ENCODE measurements around the gene ACSF3.

Gene ACSF3

GRCh38 chr16:89147085-89147817 lies 53.6 kb downstream of the ACSF3 start:
- no peak for FAIRE-seq

DNA sequence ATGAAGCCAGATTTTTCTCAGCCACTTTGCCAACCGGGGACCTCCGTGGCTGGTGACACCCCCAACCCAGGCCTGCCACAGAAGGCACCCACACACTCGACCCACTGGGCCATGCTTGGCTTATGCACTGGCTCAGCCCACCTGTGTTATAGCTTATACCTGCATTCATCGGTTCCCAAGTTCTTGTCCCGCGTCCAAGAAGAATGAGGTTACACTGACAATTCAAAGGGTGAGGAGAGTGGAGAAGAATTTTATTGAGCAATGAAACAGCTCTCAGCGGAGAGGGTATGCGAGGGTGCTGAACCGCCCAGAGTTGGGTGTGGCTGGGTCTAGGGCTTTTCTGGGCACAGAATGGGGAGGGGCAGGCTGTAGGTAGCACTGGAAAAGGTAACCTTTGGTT lies 55.7 kb downstream of the ACSF3 start:
- no peak for FAIRE-seq

DNA sequence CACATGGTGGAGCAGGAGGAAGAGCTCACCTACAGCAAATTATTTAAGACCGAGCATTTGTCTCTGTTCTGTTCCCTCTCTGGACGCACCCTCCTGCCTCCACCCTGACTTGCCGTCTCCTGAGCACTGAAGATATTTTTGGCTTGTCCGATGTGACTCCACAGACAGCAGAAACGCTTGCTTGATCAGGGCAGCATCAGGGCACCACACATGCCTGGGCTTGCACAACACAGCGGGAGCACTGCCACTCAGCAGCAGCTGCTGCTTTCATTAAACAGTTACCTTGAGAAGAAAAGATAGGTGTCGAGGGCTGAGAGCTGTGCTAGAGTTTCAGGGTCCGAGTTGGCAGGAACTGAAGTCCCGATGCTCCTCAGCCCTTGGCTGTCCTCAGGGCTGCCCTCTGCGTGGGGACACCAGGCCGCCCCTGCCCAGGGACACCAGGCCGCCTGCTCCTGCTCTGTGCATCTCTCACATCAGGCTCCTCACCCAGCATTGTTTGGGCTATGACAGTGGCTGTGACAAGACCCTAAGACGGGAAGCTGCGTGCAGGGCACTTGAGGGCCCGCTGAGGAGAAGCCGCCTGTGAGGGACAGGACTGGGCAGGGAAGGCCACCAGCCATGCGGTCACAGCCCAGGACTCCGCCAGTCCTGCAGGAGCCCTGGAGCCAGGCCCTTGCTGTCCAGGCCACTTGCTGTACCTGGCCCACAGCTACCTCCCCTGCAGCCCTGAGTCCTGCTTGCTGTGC lies 56.6 kb downstream of the ACSF3 start:
- no peak for FAIRE-seq

DNA sequence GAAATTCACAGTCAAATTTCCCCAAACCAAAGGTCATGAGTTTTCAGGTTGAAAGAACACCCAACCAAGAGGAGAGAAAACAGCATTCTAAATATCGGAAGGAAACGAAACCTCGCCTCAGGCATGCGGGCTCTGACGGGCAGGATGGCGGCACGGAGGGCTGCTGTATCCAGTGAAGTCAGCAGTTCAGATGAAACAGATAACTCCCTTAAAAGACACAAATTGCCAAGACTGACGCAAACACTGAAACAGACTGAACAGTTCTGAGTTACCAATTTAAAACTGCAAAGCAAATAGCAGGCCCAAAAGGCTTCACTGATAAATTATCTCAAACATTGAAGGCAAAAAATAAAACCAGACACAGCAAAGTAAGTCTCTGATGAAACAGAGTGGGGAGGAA lies 57.3 kb downstream of the ACSF3 start:
- FAIRE-seq: no peak

DNA sequence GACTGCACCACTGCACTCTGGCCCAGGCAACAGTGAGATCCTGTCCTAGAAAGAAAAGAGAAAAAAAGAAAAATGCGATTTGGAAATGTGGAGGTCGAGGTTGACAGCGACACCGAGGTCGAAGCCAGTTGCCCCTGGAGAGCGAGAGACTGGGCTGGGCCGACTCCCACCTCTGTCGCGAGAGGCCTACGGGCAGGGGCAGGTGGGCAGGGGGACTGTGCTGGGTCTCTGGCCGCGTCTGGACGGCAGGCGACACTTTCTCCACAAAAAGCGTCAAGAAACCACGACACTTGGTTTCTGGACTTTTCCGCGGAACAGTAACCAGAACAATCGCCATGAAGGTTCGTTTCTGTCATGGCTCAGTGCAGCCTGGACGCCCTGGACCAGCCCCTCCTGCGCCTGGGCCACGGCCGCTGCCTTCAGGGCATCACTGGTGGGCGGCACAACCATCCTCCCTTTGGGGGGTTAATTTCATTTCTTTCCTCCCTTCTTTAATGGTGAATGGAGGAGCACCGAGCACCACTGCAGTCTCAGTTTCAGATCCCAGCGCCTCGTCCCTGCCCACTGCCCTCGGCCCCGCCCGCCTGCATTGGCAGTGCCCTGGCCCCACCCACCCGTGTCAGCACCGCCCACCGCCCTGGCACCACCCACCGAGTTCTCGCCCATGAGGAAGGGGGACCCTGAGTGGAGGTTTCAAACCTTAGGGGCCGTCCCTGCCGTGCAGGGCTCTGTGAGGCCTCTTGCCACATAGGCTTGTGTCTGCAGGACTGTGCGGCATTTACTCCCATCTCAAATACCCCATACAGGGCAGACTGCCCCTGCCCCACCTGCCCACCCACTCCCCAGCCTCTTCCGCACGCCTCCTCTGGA lies 59.4 kb downstream of the ACSF3 start:
- no peak for FAIRE-seq

GRCh38 chr16:89153848-89154271 lies 60.2 kb downstream of the ACSF3 start:
- FAIRE-seq: no peak

DNA sequence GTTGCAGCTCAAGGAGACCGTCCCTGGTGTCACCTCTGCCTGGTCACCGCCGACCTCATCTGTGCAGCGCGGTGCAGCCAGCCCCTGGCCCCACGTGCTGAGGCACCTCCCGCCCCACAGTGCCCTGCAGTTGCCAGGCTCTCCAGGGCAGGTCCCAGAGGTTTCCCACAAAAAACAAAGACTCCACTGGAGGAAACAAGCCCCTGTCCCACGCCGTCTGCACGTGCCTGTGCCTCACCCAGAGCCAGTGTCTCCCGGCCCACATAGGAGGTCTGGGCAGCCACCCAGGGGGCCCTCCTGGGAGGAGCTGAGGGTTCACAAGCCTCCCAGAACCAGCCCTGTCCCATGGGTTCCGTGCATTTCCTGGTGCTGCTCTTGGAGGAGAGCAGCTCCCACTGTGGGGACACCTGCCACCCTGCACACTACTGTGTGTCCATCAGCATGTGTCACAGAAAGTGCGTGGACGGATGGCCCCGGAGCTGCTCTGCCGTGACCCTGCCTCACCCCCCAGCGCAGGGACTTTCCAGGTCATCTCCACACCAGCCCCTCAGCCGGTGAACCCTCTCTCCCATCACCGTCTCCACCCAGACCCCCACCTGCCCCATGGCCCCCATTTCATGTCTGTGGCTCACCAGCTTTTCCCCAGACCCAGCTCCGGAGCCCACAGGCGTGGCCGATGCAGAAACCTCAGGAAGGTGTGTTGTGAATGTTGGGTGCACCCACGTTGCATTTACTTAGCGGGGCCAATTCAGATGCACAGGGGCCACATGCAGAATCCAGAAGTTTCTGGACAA lies 60.9 kb downstream of the ACSF3 start:
- no peak for FAIRE-seq

GRCh38 chr16:89155184-89155679 lies 61.6 kb downstream of the ACSF3 start:
- FAIRE-seq: no peak

DNA sequence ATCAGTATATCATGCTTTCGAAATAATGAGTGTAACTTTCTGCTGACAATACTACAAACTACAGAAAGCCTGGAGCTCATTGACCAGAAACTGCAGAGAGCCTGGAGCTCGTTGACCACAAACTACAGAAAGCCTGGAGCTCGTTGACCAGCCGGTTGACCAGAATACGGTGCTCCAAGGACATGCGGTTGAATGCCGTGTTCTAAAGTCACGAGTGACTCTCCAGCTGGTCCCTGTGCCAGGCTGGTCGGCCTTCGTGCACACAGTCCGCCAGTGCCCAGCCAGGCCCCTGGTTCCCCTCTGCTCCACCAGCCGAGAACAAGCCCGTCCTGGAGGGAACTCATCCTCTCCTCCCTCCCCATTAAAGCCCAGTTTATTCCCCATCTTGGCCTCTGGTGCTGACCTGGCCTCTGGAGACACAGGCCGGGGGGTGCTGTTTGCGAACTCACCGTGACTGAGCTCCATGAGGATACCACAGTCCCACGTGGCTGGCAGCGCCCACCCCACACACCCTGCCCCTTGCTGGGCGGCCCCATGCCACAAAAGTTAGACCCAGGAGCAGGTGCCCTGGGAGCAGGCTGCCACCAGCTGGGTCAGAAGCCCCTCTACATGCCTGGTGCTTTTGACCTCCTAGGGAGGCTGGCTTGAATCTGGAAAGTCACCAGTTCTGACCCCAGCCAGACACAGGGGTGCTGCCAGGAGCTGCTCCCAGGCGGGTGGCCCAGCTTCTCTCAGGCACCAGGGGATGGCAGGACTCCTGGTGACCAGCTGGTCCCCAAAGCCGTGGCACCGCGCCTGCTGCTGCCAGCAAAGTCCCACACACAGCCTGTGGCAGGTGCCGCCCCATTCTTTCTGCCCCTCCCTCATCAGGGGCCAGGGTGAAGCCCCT lies 62.4 kb downstream of the ACSF3 start:
- FAIRE-seq: no peak

DNA sequence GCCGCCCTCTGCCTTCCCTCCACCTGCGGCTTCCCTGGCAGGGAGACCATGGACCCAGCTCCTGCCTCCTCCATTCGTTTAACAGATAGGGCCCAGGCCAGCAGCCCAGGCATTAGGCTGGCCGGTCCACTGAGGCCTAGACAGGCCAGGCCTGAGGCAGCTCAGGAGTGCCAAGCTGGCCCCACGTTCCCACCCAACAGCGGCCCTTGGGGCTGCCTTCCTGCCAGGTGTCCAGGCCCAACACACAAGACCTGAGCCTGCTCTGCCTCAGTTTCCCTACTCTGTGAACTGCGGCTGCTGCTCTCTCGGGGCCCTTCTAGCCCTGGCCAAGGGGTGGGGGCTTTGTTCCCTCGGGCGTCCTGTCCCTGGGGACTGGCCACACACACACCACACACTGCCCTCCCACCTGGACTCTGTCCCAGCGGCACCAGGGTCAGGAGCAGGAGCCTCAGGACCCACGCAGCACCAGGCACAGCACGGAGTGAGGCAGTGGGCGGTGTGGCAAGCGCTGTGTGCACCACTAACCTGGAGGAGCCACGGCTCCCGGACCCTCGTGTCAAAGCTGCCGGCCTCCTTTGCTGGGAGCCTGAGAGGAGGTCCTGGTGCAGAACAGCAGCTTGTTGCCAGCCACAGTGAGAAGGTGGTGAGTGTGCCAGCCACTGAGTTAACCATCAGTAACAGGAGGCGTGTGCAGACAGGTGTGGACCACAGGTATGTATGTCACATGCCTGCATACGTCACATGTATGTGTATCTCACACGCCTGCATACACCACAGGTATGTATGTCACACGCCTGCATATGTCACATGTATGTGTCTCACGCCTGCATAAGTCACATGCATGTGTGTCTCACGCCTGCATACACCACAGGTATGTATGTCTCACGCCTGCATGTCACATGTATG lies 63.3 kb downstream of the ACSF3 start:
- no peak for FAIRE-seq

GRCh38 chr16:89157778-89158177 lies 64.1 kb downstream of the ACSF3 start:
- no peak for FAIRE-seq

- FAIRE-seq: no peak
Observed at GRCh38 chr16:89159066-89159849, 65.6 kb downstream of the ACSF3 start.

- no peak for FAIRE-seq
Observed at GRCh38 chr16:89159850-89160354, 66.2 kb downstream of the ACSF3 start.

GRCh38 chr16:89160977-89161701 lies 67.5 kb downstream of the ACSF3 start:
- no peak for FAIRE-seq

GRCh38 chr16:89161763-89162713 lies 68.4 kb downstream of the ACSF3 start:
- FAIRE-seq: no peak

DNA sequence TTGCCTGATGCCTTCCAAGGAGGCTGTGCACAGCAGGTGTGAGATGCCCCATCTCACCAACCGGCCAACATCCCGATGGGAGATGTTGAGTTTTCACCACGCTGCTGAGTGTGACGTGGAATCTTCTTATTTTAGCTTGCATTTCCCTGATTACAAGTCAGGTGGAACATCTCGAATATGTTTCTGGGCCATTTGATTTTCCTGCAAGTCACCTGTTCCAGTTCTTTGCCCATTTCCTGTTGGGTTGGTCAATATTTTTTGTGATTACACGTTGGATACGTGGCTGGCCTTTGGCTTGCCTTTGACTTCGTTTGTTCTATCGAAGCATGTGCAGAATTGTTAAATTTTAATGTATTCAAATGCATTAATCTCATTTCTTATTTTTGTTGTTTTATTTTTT lies 69.6 kb downstream of the ACSF3 start:
- FAIRE-seq: no peak

GRCh38 chr16:89164436-89164835 lies 70.8 kb downstream of the ACSF3 start:
- no peak for FAIRE-seq

All from endometrium (tissue), 2 donors.